ENCODE results near the gene CFTR.
A peak's percentile ranks its signal among the peaks of the same experiment; 100 is the strongest.

CFTR gene

GRCh38 chr7:117645481-117646165 lies 165.8 kb downstream of the CFTR start:
- DNase-seq (no peak), ATAC-seq (ENCODE audit: insufficient read depth, low read depth) (no peak)
- H3K4me3 ChIP-seq (ENCODE audit: low read depth in 1 of 2, low read length in 2 of 2): no peak overlapping the region
- H3K4me1 ChIP-seq (ENCODE audit: insufficient read depth, low read length): no peaks in the 10 kb centered on the region; the same call in 1 of the 2 replicates
- H3K4me2 ChIP-seq (ENCODE audit: insufficient read depth, low read length): no peak overlapping the region
- no peak overlapping the region for H3K27ac ChIP-seq (ENCODE audit: low read length)
- no peak overlapping the region for H2AFZ ChIP-seq (ENCODE audit: low read depth, low read length)
- H4K20me1 ChIP-seq (ENCODE audit: insufficient read depth, low read length): no peaks in the 10 kb centered on the region
- H3K27me3 ChIP-seq (ENCODE audit: insufficient read depth, low read length, poor library complexity): no peaks in the 10 kb centered on the region
- no peak overlapping the region for H3K9ac ChIP-seq (ENCODE audit: low read depth, low read length)
- no peak for TF ChIP-seq EZH2 (IDR thresholded peaks at IDR 0.05; ENCODE audit: borderline replicate concordance, low read depth, low read length, severe bottlenecking)
- TF ChIP-seq, protein P1, sequence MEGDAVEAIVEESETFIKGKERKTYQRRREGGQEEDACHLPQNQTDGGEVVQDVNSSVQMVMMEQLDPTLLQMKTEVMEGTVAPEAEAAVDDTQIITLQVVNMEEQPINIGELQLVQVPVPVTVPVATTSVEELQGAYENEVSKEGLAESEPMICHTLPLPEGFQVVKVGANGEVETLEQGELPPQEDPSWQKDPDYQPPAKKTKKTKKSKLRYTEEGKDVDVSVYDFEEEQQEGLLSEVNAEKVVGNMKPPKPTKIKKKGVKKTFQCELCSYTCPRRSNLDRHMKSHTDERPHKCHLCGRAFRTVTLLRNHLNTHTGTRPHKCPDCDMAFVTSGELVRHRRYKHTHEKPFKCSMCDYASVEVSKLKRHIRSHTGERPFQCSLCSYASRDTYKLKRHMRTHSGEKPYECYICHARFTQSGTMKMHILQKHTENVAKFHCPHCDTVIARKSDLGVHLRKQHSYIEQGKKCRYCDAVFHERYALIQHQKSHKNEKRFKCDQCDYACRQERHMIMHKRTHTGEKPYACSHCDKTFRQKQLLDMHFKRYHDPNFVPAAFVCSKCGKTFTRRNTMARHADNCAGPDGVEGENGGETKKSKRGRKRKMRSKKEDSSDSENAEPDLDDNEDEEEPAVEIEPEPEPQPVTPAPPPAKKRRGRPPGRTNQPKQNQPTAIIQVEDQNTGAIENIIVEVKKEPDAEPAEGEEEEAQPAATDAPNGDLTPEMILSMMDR (IDR thresholded peaks at IDR 0.05; ENCODE audit: borderline replicate concordance, extremely low read depth, low read length, poor library complexity, severe bottlenecking): no peak
- H3K9me3 ChIP-seq (ENCODE audit: insufficient read depth, low read length, severe bottlenecking): no peaks in the 10 kb centered on the region
- no peaks in the 10 kb centered on the region for H3K79me2 ChIP-seq (ENCODE audit: insufficient read depth, low read length)
- no peaks in the 10 kb centered on the region for H3K36me3 ChIP-seq (ENCODE audit: insufficient read depth, low read length)

DNA sequence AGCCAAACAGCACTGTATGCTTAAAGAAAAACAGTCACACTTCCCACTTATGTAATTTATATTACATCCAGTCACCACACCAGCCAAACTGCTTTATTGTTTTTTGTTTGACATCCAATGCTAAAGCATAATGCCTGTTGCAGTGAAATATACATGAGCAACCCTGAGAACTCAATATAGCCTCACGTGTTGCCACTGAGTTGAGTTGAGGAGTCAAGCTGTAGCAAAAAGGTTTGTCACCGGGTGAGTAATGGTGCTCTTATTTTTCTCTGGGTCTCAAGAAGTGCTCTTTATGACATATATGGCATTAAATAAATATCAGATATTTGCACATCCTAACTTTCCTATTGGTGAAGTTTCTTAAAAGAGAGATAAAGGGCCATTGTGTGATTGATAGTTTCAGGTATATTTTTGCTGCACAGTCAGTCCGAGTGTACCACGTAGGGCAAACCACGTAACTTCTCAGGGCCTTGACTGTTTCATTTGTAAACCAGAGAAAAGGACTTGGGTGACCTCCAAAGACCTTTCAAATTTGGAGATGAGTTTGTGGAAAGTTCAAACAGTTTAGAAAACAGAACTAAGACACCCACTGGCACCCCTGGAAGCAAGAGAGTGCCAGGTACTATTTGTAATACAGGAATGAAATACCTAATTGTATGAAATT lies 168.5 kb downstream of the CFTR start:
- Histone ChIP-seq H3K4me1 (ENCODE audit: insufficient read depth, low read length) (no peaks in the 10 kb centered on the region; the same call in 1 of the 2 replicates), H3K36me3 (ENCODE audit: insufficient read depth, low read length) (no peaks in the 10 kb centered on the region), H3K4me3 (ENCODE audit: low read depth in 1 of 2, low read length in 2 of 2) (no peak overlapping the region), H3K27me3 (ENCODE audit: insufficient read depth, low read length, poor library complexity) (no peaks in the 10 kb centered on the region), H3K9me3 (ENCODE audit: insufficient read depth, low read length, severe bottlenecking) (no peaks in the 10 kb centered on the region), H2AFZ (ENCODE audit: low read depth, low read length) (0 out of 2 replicates have a peak overlapping the region, but pooled peaks have one; percentile 38), H4K20me1 (ENCODE audit: insufficient read depth, low read length) (no peaks in the 10 kb centered on the region), H3K4me2 (ENCODE audit: insufficient read depth, low read length) (no peak overlapping the region), H3K27ac (ENCODE audit: low read length) (no peak overlapping the region), H3K79me2 (ENCODE audit: insufficient read depth, low read length) (no peaks in the 10 kb centered on the region), H3K9ac (ENCODE audit: low read depth, low read length) (no peak overlapping the region)
- no peak for TF ChIP-seq EZH2 (IDR thresholded peaks at IDR 0.05; ENCODE audit: borderline replicate concordance, low read depth, low read length, severe bottlenecking)
- TF ChIP-seq, protein P1 (IDR thresholded peaks at IDR 0.05; ENCODE audit: borderline replicate concordance, extremely low read depth, low read length, poor library complexity, severe bottlenecking): no peak
- ATAC-seq (ENCODE audit: insufficient read depth, low read depth): no peak
- no peak for DNase-seq

DNA sequence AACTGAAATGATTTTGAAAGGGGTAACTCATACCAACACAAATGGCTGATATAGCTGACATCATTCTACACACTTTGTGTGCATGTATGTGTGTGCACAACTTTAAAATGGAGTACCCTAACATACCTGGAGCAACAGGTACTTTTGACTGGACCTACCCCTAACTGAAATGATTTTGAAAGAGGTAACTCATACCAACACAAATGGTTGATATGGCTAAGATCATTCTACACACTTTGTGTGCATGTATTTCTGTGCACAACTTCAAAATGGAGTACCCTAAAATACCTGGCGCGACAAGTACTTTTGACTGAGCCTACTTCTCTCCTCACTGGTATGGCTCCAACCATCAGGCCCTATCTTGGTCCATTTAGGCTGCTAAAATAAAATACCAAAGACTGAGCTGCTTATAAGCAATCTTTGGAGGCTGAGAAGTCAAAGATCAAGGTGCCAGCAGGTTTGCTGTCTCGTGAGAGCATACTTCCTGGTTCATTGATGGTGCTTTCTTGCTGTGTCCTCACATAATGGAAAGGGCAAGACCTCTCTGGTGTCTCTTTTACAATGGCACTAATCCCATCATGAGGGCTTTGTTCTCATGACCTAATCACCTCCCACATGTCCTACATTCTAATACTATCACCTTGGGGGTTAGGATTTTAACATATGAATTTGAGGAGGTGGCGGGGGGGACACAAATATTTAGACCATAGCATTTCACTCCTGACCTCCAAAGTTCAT lies 173.3 kb downstream of the CFTR start:
- Histone ChIP-seq H3K79me2 (ENCODE audit: insufficient read depth, low read length) (no peaks in the 10 kb centered on the region), H3K27me3 (ENCODE audit: insufficient read depth, low read length, poor library complexity) (no peaks in the 10 kb centered on the region), H3K36me3 (ENCODE audit: insufficient read depth, low read length) (no peaks in the 10 kb centered on the region), H3K27ac (ENCODE audit: low read length) (no peak overlapping the region), H3K9ac (ENCODE audit: low read depth, low read length) (no peak overlapping the region), H3K4me3 (ENCODE audit: low read depth in 1 of 2, low read length in 2 of 2) (no peak overlapping the region), H3K4me2 (ENCODE audit: insufficient read depth, low read length) (no peak overlapping the region), H4K20me1 (ENCODE audit: insufficient read depth, low read length) (no peaks in the 10 kb centered on the region), H2AFZ (ENCODE audit: low read depth, low read length) (no peak overlapping the region), H3K4me1 (ENCODE audit: insufficient read depth, low read length) (no peaks in the 10 kb centered on the region; the same call in 1 of the 2 replicates), H3K9me3 (ENCODE audit: insufficient read depth, low read length, severe bottlenecking) (no peaks in the 10 kb centered on the region)
- TF ChIP-seq EZH2 (IDR thresholded peaks at IDR 0.05; ENCODE audit: borderline replicate concordance, low read depth, low read length, severe bottlenecking): no peak
- TF ChIP-seq, protein P1 (IDR thresholded peaks at IDR 0.05; ENCODE audit: borderline replicate concordance, extremely low read depth, low read length, poor library complexity, severe bottlenecking): no peak
- DNase-seq (no peak), ATAC-seq (ENCODE audit: insufficient read depth, low read depth) (no peak)

Measured in DND-41 (cell line).